Right lobe of liver (tissue), 4 donors: Measurements from ENCODE around the gene C19orf81.

Source experiments
- CTCF ChIP-seq, 4 donors: fragments of 200-600 bp in 3 of 4; fragments of 450-650 bp in 1 of 4; IDR thresholded peaks; one replicate each; pipeline versions ENCODE4 v1.5.1 to v1.8.0; 2016 to 2022; ENCODE audit warnings: antibody characterized with exemption in 4 of 4, mild to moderate bottlenecking in 2 of 4
- POLR2A ChIP-seq: fragments of 450-650 bp; IDR thresholded peaks from one replicate; pipeline ENCODE4 v1.6.1; 2017; ENCODE audit warnings: antibody characterized with exemption, mild to moderate bottlenecking
- donor health status: DM: no; HTN: no; CAD: no.
- donor health status: DM: no; HTN: no; CAD: no.
- donor health status: DM: no; HTN: yes; CAD: no.

- TF ChIP-seq CTCF (IDR thresholded peaks at IDR 0.05) (peak; percentile 52 to 75 (median 67)), POLR2A (no peak)
Measured at GRCh38 chr19:50669302-50670101, 20.3 kb downstream of the C19orf81 start.
